DMS 273 (cell line): ENCODE data around the gene RPL18.

Experiments used
- DNase-seq: peaks from one replicate; lab custom pipeline; 2025; ENCODE audit not compliant: unreplicated experiment; lab: John Stamatoyannopoulos, UW

RPL18 gene

DNA sequence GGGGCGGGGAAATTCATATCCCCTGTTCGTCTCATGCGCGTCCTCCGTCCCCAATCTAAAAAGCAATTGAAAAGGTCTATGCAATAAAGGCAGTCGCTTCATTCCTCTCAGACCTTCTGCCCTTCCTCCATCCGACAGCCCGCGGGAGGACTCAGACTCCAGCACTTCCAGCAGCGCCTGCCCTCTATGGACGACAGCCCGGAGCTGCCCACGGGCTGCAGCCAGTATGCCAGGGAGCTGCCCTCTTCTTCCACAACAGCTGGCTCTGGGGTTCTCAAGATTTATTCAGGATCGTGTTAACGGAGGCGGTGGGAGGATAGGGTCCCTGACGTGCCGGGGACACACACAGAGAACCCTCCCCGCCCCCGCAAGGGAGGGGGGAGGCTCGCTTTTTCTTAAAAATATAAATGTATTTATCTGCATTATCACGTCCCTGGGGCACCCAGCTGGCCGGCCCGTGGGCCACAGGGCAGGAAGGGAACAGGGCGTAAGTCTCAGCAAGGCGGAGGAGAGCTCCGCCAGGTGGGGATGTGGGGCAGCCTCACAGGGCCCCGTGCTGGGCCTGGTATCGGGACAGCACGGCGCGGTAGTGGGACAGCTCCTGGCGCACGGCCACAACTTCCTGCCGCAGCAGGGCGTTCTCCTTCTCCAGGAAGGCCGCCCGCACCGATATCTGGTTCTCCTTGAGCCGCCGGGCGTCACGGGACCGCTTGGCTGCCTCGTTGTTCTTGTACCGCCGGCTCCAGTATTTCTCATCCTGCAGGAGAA lies 11.5 kb upstream of the RPL18 start:
- DNase-seq, result peak; percentile 60

GRCh38 chr19:48629599-48630295 lies 10.8 kb upstream of the RPL18 start:
- peak; percentile 58 for DNase-seq

DNA sequence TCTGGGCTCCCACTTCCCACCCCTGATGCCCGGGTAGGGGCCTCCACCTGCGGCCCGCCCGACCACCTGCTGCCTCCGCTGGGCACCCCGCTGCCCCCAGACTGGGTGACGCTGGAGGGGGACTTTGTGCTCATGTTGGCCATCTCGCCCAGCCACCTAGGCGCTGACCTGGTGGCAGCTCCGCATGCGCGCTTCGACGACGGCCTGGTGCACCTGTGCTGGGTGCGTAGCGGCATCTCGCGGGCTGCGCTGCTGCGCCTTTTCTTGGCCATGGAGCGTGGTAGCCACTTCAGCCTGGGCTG lies 10.3 kb upstream of the RPL18 start:
- DNase-seq, result no peak

DNA sequence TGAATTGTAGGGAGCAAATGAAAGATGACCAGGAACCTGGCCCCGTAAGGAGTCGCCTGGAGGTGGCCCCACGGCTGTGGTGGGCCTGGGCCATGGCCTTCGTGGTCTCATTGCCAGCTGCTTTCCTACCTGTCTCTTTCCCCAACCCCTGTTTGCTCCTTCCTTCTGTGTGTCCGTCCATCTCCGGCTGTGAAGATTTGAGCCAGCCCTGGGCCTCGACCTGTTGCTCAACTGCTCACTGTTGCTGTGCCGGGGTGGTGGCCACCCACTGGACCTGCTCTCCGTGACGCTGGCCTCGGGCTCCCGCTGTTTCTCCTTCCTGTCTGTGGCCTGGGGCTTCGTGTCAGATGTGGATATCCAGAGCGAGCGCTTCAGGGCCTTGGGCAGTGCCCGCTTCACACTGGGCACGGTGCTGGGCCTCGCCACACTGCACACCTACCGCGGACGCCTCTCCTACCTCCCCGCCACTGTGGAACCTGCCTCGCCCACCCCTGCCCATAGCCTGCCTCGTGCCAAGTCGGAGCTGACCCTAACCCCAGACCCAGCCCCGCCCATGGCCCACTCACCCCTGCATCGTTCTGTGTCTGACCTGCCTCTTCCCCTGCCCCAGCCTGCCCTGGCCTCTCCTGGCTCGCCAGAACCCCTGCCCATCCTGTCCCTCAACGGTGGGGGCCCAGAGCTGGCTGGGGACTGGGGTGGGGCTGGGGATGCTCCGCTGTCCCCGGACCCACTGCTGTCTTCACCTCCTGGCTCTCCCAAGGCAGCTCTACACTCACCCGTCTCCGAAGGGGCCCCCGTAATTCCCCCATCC lies 9.7 kb upstream of the RPL18 start:
- no peak for DNase-seq

DNA sequence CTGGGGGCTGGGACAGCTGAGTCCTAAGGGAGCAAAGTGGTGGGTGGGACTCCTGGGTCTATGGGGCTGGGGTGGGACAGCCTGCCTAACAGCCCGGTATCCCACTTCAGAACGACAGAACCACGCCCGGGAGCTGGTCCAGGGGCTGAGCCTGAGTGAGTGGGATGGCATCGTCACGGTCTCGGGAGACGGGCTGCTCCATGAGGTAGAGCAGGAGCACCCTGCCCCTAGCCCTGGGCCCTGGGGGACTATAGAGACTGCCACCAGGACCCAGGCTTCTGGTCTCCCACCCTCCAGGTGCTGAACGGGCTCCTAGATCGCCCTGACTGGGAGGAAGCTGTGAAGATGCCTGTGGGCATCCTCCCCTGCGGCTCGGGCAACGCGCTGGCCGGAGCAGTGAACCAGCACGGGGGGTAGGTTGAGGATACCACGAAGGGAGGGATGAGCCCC lies 8.9 kb upstream of the RPL18 start:
- no peak for DNase-seq

DNA sequence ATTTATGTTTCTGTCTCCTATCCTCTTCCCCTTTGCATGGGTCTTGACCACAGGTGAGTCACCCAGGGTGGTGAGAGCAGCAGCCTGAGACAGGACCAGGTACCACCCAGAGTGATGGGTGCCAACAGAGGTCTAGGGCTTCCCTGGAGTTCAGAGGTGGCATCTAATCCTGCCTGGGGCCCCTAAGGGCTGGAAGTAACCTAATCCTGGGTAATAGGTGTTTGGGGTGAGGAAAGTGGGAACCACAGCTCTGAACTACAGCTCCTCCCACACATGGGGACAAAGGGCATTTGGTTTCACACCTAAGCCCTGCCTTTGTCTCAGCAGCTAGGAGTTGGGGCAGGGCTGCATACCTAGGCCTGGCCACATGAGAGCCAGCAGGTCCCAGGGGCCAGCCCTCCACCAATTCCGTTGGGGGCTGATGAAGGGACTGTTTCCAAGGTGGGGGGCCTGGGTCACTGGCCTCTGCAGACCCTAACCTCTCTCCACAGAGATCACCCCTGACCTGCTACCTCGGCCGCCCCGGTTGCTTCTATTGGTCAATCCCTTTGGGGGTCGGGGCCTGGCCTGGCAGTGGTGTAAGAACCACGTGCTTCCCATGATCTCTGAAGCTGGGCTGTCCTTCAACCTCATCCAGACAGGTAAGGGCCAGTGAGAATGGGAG lies 8.4 kb upstream of the RPL18 start:
- DNase-seq, result no peak

DNA sequence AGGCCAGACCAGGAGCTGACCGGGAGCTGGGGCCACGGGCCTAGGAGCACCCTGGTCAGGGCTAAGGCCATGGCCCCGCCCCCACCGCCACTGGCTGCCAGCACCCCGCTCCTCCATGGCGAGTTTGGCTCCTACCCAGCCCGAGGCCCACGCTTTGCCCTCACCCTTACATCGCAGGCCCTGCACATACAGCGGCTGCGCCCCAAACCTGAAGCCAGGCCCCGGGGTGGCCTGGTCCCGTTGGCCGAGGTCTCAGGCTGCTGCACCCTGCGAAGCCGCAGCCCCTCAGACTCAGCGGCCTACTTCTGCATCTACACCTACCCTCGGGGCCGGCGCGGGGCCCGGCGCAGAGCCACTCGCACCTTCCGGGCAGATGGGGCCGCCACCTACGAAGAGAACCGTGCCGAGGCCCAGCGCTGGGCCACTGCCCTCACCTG lies 6.9 kb upstream of the RPL18 start:
- no peak for DNase-seq

DNA sequence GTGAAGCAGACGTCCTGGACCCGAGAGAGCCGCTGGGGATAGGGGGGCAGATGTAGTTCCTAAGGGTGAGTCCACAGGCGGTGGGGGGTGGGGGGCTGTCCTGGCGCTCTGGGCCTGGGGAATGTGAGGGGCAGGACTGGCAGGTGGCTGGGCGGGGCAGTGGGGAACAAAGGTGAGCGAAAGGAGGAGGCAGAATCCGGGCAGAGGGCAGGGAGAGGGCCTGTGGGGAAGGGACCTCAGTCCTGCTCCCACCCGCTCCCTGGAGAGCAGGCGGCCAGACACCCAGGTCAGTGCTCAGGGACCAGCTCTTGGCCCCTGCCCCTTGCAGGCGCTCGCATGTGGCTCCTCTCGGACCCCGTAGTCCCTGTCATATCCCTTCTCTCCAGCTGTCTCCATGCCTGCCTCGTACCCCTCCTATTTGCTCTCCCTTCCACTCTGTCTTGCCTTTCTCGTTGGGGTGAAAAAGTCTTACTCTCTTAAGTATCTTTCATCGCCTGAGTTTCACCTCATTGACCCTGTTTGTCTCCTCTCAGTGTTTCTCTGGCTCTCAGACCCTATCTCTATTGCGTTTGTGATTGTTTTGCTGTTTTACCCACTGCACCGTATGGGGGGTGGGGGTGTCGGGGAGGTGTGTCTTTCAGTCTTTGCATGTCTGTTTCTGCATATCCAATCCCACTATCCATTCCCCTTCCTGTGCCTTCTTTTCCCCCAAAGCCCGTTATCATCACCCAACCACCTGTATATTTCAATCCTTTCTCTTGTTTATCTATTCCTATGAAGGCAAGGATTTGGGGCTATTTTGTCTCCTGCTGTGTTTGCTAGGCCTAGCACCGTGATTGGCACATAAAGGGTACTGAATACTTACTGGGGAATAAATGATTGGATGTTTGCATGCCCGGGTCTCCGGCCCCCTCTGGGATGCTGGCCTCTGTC lies 6.1 kb upstream of the RPL18 start:
- DNase-seq, result no peak

DNA sequence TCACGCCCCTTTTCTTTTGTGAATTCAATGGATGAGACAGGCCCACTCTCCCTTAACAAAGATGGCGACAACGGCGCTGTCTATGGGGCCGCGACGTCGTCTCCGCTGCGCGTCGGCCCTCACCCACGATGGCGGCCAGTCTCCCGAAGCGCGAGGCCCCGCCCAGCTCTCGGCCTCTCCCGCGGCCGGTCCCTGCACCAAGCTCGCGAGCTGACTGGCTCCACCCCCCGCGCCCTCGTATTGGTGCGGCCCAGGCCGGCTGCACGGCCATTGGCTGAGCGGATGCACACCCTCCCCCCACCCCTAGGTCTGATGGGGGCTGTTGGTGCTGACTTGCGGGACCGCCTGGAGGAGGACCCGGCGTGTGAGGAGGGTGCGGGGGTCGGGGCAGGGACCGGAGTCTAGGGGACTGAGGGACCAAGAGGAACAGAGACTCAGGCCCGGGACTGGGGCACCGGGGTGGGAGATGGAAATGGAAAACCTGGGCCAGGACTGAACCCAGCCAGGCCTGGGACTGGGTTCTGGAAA lies 5.2 kb upstream of the RPL18 start:
- peak; percentile 99 for DNase-seq

- DNase-seq, result peak; percentile 82
These were observed 4.6 kb upstream of the RPL18 start for GRCh38 chr19:48623556-48624066.

- no peak for DNase-seq
These were observed 961 bp upstream of the RPL18 start for GRCh38 chr19:48619692-48620585.

- no peak for DNase-seq
These were observed 581 bp downstream of the RPL18 start for GRCh38 chr19:48618278-48618915.

- DNase-seq, result peak; percentile 52
These were observed 1.6 kb downstream of the RPL18 start for GRCh38 chr19:48617146-48617937.

DNA sequence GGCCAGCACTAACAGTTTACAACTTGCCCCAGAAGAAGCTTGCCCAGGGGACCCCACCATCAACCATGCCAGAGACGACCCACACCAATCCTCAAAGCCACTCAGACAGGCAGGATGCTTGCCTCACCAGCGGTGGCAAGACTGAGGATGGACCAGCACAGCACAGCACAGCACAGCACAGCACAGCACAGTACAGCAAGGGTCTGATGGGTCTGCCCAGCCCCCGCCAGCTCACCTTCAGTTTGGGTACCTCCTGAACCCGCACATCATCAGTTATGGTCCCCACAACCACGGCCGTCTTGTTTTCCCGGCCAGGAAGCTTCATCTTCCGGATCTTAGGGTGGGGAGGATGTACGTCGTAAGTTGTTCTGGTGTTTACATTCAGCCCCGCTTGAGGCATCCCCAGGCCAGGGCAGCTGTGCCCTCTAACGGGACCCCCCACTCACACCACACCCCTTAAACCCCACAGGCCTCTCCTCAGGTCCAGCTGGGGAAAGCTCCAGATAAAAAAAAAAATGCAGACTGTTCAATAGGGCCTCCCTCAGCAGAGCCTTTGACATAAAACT lies 2.4 kb downstream of the RPL18 start:
- no peak for DNase-seq

DNA sequence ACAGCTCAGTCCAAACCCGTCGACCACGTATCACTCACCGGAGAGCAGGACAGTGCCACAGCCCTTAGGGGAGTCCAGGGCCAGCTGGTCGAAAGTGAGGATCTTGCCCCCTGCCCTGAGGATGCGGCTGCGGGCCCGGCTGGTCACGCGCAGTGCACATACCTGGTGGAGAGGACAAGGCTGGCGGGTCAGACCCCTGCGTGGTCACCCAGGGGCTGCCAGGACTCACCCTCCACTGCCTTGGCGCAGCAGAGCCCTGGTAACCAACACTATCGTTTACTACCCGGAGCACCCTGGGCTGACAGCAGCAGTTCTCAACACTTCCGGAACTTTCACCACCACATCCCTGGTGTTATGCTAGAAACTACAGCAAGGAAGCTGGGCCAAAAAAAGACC lies 2.9 kb downstream of the RPL18 start:
- DNase-seq, result no peak

- DNase-seq, result peak; percentile 65
These were observed 3.5 kb downstream of the RPL18 start for GRCh38 chr19:48615231-48616040.
